H1 (cell line): ENCODE data around the gene NAPA. TPM values are rescaled to one million over a fixed set of nuclear protein-coding genes. Genes with fewer than 3 reads are reported as not detected.

Source experiments
- CTCF ChIA-PET: fragments of 300-600 bp; sonication (Branson Sonifier 250); formaldehyde crosslinking; loops from one replicate; lab custom pipeline; 2021; ENCODE audit not compliant: partially characterized antibody; lab: Charles Lee
- POLR2A ChIA-PET: fragments of 300-600 bp; sonication (Branson Sonifier 250); formaldehyde crosslinking; loops from one replicate; lab custom pipeline; 2021; ENCODE audit warnings: inconsistent platforms; ENCODE audit not compliant: partially characterized antibody; lab: Charles Lee
- DNase-seq, 2 experiments: peaks; one replicate each; pipeline versions ENCODE4 v3.0.0 to v3.0.0-alpha.2; 2010 to 2022; ENCODE audit warnings: low spot score in 2 of 2, low read depth in 1 of 2, mixed read lengths in 1 of 2
- FAIRE-seq: peaks from 2 replicates; lab custom pipeline; 2011; peaks lifted over from hg19 to GRCh38; lab: Jason Lieb, UNC
- H2AFZ ChIP-seq: 2 replicates; pipeline ENCODE4 v1.8.1; 2012; ENCODE audit warnings: low read length, inconsistent platforms
- H2AK5ac ChIP-seq: 2 replicates; pipeline ENCODE4 v1.6.1; 2013; ENCODE audit warnings: low read depth, low read length
- H2BK120ac ChIP-seq: replicated peaks from 2 replicates; pipeline ENCODE3; 2013; ENCODE audit warnings: low read depth, low read length, inconsistent platforms
- H2BK12ac ChIP-seq: 2 replicates; pipeline ENCODE4 v1.6.1; 2013; ENCODE audit warnings: low read depth, low read length
- H2BK15ac ChIP-seq: 2 replicates; pipeline ENCODE4 v1.6.1; 2013; ENCODE audit warnings: low read length
- H2BK20ac ChIP-seq: 2 replicates; pipeline ENCODE4 v1.6.1; 2013; ENCODE audit warnings: low read length
- H2BK5ac ChIP-seq: 2 replicates; pipeline ENCODE4 v1.6.1; 2013; ENCODE audit warnings: low read depth, low read length
- H3K14ac ChIP-seq: 2 replicates; pipeline ENCODE4 v1.6.1; 2013; ENCODE audit warnings: inconsistent platforms; ENCODE audit not compliant: insufficient read length
- H3K18ac ChIP-seq: 2 replicates; pipeline ENCODE4 v1.6.1; 2013; ENCODE audit warnings: low read length; ENCODE audit errors: extremely low read depth
- H3K23ac ChIP-seq: 2 replicates; pipeline ENCODE4 v1.6.1; 2013; ENCODE audit warnings: inconsistent platforms; ENCODE audit not compliant: insufficient read length
- H3K23me2 ChIP-seq: 2 replicates; pipeline ENCODE4 v1.6.1; 2013; ENCODE audit warnings: low read depth, low read length
- H3K27ac ChIP-seq: 2 replicates; pipeline ENCODE4 v1.6.1; 2011; ENCODE audit warnings: low read depth, low read length, inconsistent platforms
- H3K27me3 ChIP-seq, 4 experiments: replicated peaks in 1 of 4; 1 replicate in 1 of 4; 2 replicates in 3 of 4; pipeline versions ENCODE4 v1.6.1 to v1.8.1; 2011 to 2013; ENCODE audit warnings: low read length in 3 of 4, mild to moderate bottlenecking in 3 of 4, inconsistent platforms in 2 of 4, mixed read lengths in 2 of 4, moderate library complexity in 1 of 4; ENCODE audit not compliant: control insufficient read depth in 3 of 4, insufficient read depth in 3 of 4; ENCODE audit errors: extremely low read depth in 1 of 4
- H3K36me3 ChIP-seq, 4 experiments: 2 replicates each; pipeline versions ENCODE4 v1.6.1 to v1.8.1; 2011 to 2013; ENCODE audit warnings: mild to moderate bottlenecking in 4 of 4, low read length in 3 of 4, moderate library complexity in 2 of 4, control low read depth in 1 of 4, inconsistent platforms in 1 of 4; ENCODE audit not compliant: insufficient read depth in 4 of 4, control insufficient read depth in 2 of 4
- H3K4ac ChIP-seq: replicated peaks from 2 replicates; pipeline ENCODE3; 2013; ENCODE audit warnings: low read length, low read depth, mixed read lengths, inconsistent platforms; ENCODE audit not compliant: insufficient read length
- H3K4me1 ChIP-seq, 4 experiments: replicated peaks in 1 of 4; 1 replicate in 1 of 4; 2 replicates in 3 of 4; pipeline versions ENCODE4 v1.6.1 to v1.8.1; 2011 to 2013; ENCODE audit warnings: low read length in 3 of 4, inconsistent platforms in 2 of 4, mixed read lengths in 1 of 4; ENCODE audit not compliant: insufficient read depth in 4 of 4, control insufficient read depth in 3 of 4
- H3K4me2 ChIP-seq, 2 experiments: 2 replicates each; pipeline versions ENCODE4 v1.6.1 to v1.8.1; 2011 to 2013; ENCODE audit warnings: low read depth in 2 of 2, low read length in 2 of 2, control low read depth in 1 of 2, inconsistent platforms in 1 of 2, mild to moderate bottlenecking in 1 of 2; ENCODE audit not compliant: insufficient read depth in 1 of 2
- H3K4me3 ChIP-seq, 4 experiments: fragments of 200-600, 300-600 bp in 1 of 4; sonication (generic), shearing (Covaris generic), sonication (Bioruptor Twin) in 1 of 4; 2 replicates each; pipeline versions ENCODE4 v1.5.1 to v1.8.1; 2011 to 2016; ENCODE audit warnings: low read length in 4 of 4, low read depth in 3 of 4, control low read depth in 2 of 4, inconsistent platforms in 2 of 4, mild to moderate bottlenecking in 2 of 4, mixed read lengths in 1 of 4, moderate library complexity in 1 of 4; ENCODE audit not compliant: insufficient read depth in 2 of 4; ENCODE audit errors: extremely low read depth in 1 of 4
- H3K56ac ChIP-seq: replicated peaks from 2 replicates; pipeline ENCODE3; 2013; ENCODE audit warnings: low read depth, mild to moderate bottlenecking, mixed read lengths, low read length, inconsistent platforms; ENCODE audit not compliant: insufficient read length
- H3K79me1 ChIP-seq: 2 replicates; pipeline ENCODE4 v1.6.1; 2013; ENCODE audit warnings: low read depth, low read length, control low read depth
- H3K79me2 ChIP-seq, 2 experiments: 2 replicates each; pipeline versions ENCODE4 v1.6.1 to v1.8.1; 2012 to 2013; ENCODE audit warnings: low read length in 2 of 2, mild to moderate bottlenecking in 2 of 2, inconsistent platforms in 1 of 2; ENCODE audit not compliant: insufficient read depth in 2 of 2, control insufficient read depth in 1 of 2
- H3K9ac ChIP-seq, 4 experiments: replicated peaks in 1 of 4; 1 replicate in 1 of 4; 2 replicates in 3 of 4; pipeline versions ENCODE4 v1.6.1 to v1.8.1; 2011 to 2013; ENCODE audit warnings: low read depth in 3 of 4, low read length in 3 of 4, control low read depth in 2 of 4, mild to moderate bottlenecking in 2 of 4, moderate library complexity in 2 of 4, inconsistent platforms in 1 of 4; ENCODE audit errors: extremely low read depth in 1 of 4
- H3K9me3 ChIP-seq, 2 experiments: 2 replicates each; pipeline versions ENCODE4 v1.6.1 to v1.8.1; 2012 to 2013; ENCODE audit warnings: mild to moderate bottlenecking in 2 of 2, moderate library complexity in 2 of 2, control low read depth in 1 of 2, inconsistent platforms in 1 of 2, low read depth in 1 of 2, low read length in 1 of 2, mixed read lengths in 1 of 2; ENCODE audit not compliant: insufficient read depth in 2 of 2
- H4K20me1 ChIP-seq, 2 experiments: replicated peaks in 1 of 2; 2 replicates each; pipeline versions ENCODE3 to v1.8.1; 2011 to 2013; ENCODE audit warnings: inconsistent platforms in 2 of 2, low read length in 2 of 2, mild to moderate bottlenecking in 1 of 2; ENCODE audit not compliant: insufficient read depth in 2 of 2, control insufficient read depth in 1 of 2
- H4K5ac ChIP-seq: 2 replicates; pipeline ENCODE4 v1.6.1; 2013; ENCODE audit warnings: low read length, low read depth, mixed read lengths, inconsistent platforms; ENCODE audit not compliant: insufficient read length
- H4K8ac ChIP-seq: 2 replicates; pipeline ENCODE4 v1.8.0; 2013; ENCODE audit warnings: mild to moderate bottlenecking, moderate library complexity, low read length, inconsistent platforms; ENCODE audit not compliant: insufficient read depth; ENCODE audit errors: extremely low read depth
- H4K91ac ChIP-seq: replicated peaks from 2 replicates; pipeline ENCODE3; 2013; ENCODE audit warnings: low read length, mixed read lengths, inconsistent platforms; ENCODE audit not compliant: insufficient read length
- ASH2L ChIP-seq: fragments of 200-600, 300-600 bp; sonication (generic); IDR thresholded peaks from one replicate; pipeline ENCODE4 v1.7.1; 2017; ENCODE audit warnings: low read length
- BACH1 ChIP-seq: IDR thresholded peaks from 2 replicates; pipeline ENCODE4 v1.6.1; 2012; ENCODE audit warnings: low read length, improper control_type of control experiment
- CHD1 ChIP-seq: IDR thresholded peaks from 2 replicates; pipeline ENCODE4 v1.6.1; 2012; ENCODE audit warnings: low read depth, low read length, improper control_type of control experiment
- CREB1 ChIP-seq: IDR thresholded peaks from 2 replicates; pipeline ENCODE4 v1.6.1; 2012; ENCODE audit warnings: inconsistent platforms
- JUN ChIP-seq: IDR thresholded peaks from 2 replicates; pipeline ENCODE4 v1.6.1; 2011; ENCODE audit warnings: low read depth, mild to moderate bottlenecking, improper control_type of control experiment, low read length
- MAFK ChIP-seq: IDR thresholded peaks from 2 replicates; pipeline ENCODE4 v1.6.1; 2012; ENCODE audit warnings: low read depth, mild to moderate bottlenecking, improper control_type of control experiment, low read length
- MAX ChIP-seq: IDR thresholded peaks from 2 replicates; pipeline ENCODE4 v1.6.1; 2012; ENCODE audit warnings: inconsistent platforms
- TEAD4 ChIP-seq: IDR thresholded peaks from 2 replicates; pipeline ENCODE4 v1.6.1; 2012; ENCODE audit warnings: low read depth, low read length, inconsistent platforms, mixed read lengths
- WGBS, 2 experiments: shearing (Covaris generic) in 1 of 2; methylation state at CpG; one replicate each; pipeline versions ENCODE4 v1.1.6 to v1.1.7; 2013 to 2015; ENCODE audit warnings: low lambda C conversion rate in 2 of 2, mixed read lengths in 2 of 2, inconsistent platforms in 1 of 2, low coverage in 1 of 2, missing lambda C conversion rate in 1 of 2; ENCODE audit not compliant: insufficient replicate concordance in 2 of 2, insufficient coverage in 1 of 2, insufficient read length in 1 of 2; ENCODE audit errors: extremely low coverage in 1 of 2, missing lambda C conversion rate in 1 of 2; 5-methylcytosine and 5-hydroxymethylcytosine counted together
- polyA plus RNA-seq, 7 experiments: library from polyadenylated mRNA; depleted of rRNA in 3 of 7; stranded (reverse) in 5 of 7; unstranded in 2 of 7; fragments of >200 nt in 5 of 7; fragments of 200-250 nt in 2 of 7; gene quantifications; 1 replicate in 5 of 7; 2 replicates in 1 of 7; 4 replicates in 1 of 7; pipeline versions ENCODE4 v1.2.1 to v1.2.3, GENCODE V29; 2011 to 2013; ENCODE audit warnings: missing spikeins in 2 of 7, mixed read lengths in 2 of 7
- total RNA-seq: library from RNA; stranded (reverse); fragmentation: NEBNext Ultra II Directional; extraction: Animal tissue kit (Norgen Biotek cat#: 25700); gene quantifications from 2 replicates; pipeline ENCODE4 v1.2.1, GENCODE V29; 2021

NAPA gene
- total and polyA plus RNA-seq, 2 of the 8 experiments (the other 6 are each of a cell fraction or from before 2014, with no cell fraction given), result 58.5 to 78.2 TPM

GRCh38 chr19:47534628-47535027 is 19.8 kb upstream of the NAPA start:
- WGBS, 2 experiments, result 83% methylated on average over 1 of the region's 1 CpG; no CpG with 5 or more reads in 1 of the 2 experiments
- Histone ChIP-seq H3K79me2 (no peaks in the 10 kb centered on the region), H4K8ac (no peak overlapping the region), H3K9me3 (no peaks in the 10 kb centered on the region; a peak in 1 of 4 replicates), H3K4ac (no peak overlapping the region), H3K23ac (no peak overlapping the region), H2BK15ac (no peak overlapping the region), H4K91ac (no peak overlapping the region), H3K4me1 (no peaks in the 10 kb centered on the region; a peak in 1 of 7 replicates), H3K23me2 (no peaks in the 10 kb centered on the region), H4K5ac (no peak overlapping the region), H3K4me3 (no peak overlapping the region), H3K9ac (no peak overlapping the region), H3K18ac (no peak overlapping the region), H3K27ac (no peak overlapping the region), H3K14ac (no peak overlapping the region), H3K56ac (no peak overlapping the region), H2AFZ (no peak overlapping the region), H2BK5ac (no peak overlapping the region), H4K20me1 (no peaks in the 10 kb centered on the region), H3K36me3 (no peaks in the 10 kb centered on the region), H2BK12ac (no peak overlapping the region), H3K27me3 (no peaks in the 10 kb centered on the region), H2BK120ac (no peak overlapping the region), H3K4me2 (no peak overlapping the region), H2BK20ac (no peak overlapping the region), H3K79me1 (no peaks in the 10 kb centered on the region), H2AK5ac (no peak overlapping the region)
- no peak for DNase-seq
- no peak for FAIRE-seq
- TF ChIP-seq CREB1, result no peak
- no peak for TF ChIP-seq BACH1
- no peak for TF ChIP-seq TEAD4
- no peak for TF ChIP-seq ASH2L
- no peak for TF ChIP-seq JUN
- TF ChIP-seq MAFK, result no peak
- no peak for TF ChIP-seq CHD1
- no peak for TF ChIP-seq MAX
- CTCF ChIA-PET, result interaction anchor here (0.6 to 6.3 kb wide), 5 partner anchors 12 to 505 kb away, joined by 3 to 37 read pairs (median 4); no protein-coding TSS in a partner anchor
- POLR2A ChIA-PET, result interaction anchor here (1.2 kb wide), 1 partner anchor 12 kb away, joined by 3 read pairs; no protein-coding TSS in a partner anchor
